Right lobe of liver (tissue), 6 donors: ENCODE data around the gene PFKM. TPM values are rescaled to one million over a fixed set of nuclear protein-coding genes. Genes with fewer than 3 reads are reported as not detected.

ENCODE experiments used
- ATAC-seq, 4 donors: fragments of 200-7000 bp; cut with Tn5 transposase; one replicate each; pipeline ENCODE4 v1.9.1; 2020; ENCODE audit warnings: mild to moderate bottlenecking in 4 of 4, moderate library complexity in 4 of 4
- DNase-seq, 3 donors: peaks; one replicate each; pipeline ENCODE4 v3.0.0-alpha.2; 2020
- H3K27ac ChIP-seq, 3 donors: fragments of 200-600 bp; one replicate each; pipeline ENCODE4 v1.8.0; 2022
- H3K27me3 ChIP-seq, 2 donors: fragments of 200-600 bp; one replicate each; pipeline ENCODE4 v1.8.0; 2022
- H3K36me3 ChIP-seq, 4 donors: fragments of 200-600 bp; sonication (generic) in 1 of 4; one replicate each; pipeline versions ENCODE4 v1.5.1 to v1.8.0; 2017 to 2022; ENCODE audit warnings: control low read depth in 1 of 4
- H3K4me1 ChIP-seq, 4 donors: fragments of 200-600 bp; sonication (generic) in 1 of 4; one replicate each; pipeline versions ENCODE4 v1.5.1 to v1.8.0; 2017 to 2022; ENCODE audit warnings: control low read depth in 1 of 4
- H3K4me3 ChIP-seq, 3 donors: fragments of 200-600 bp; one replicate each; pipeline ENCODE4 v1.8.0; 2022
- H3K9me3 ChIP-seq, 4 donors: fragments of 200-600 bp; sonication (generic) in 1 of 4; one replicate each; pipeline versions ENCODE4 v1.5.1 to v1.8.0; 2017 to 2022; ENCODE audit warnings: control low read depth in 1 of 4
- POLR2A ChIP-seq: fragments of 450-650 bp; IDR thresholded peaks from one replicate; pipeline ENCODE4 v1.6.1; 2017; ENCODE audit warnings: antibody characterized with exemption, mild to moderate bottlenecking
- WGBS: methylation state at CpG from one replicate; pipeline ENCODE4 v1.1.6; 2018; ENCODE audit warnings: low coverage, low lambda C conversion rate; ENCODE audit not compliant: insufficient coverage; ENCODE audit errors: missing lambda C conversion rate; 5-methylcytosine and 5-hydroxymethylcytosine counted together
- intact Hi-C, 2 donors: fragments of 100-400 bp; cut with DNase I; formaldehyde crosslinking; loops; one replicate each; pipeline versions ENCODE4 v1.11.2 to v1.14.1; 2022
- total RNA-seq, 6 experiments: library from RNA; depleted of rRNA in 2 of 6; stranded (reverse); fragments of >200 nt in 2 of 6; fragmentation: NEBNext Ultra II Directional in 3 of 6; extraction: Animal tissue kit (Norgen Biotek cat#: 25700) in 3 of 6; gene quantifications; one replicate each; pipeline versions ENCODE4 v1.1.0 to v1.2.4, GENCODE V29; 2016 to 2023
- TF ChIP-seq, protein P1 (sequence below), 4 donors: fragments of 200-600 bp in 3 of 4; fragments of 450-650 bp in 1 of 4; IDR thresholded peaks; one replicate each; pipeline versions ENCODE4 v1.5.1 to v1.8.0; 2016 to 2022; ENCODE audit warnings: antibody characterized with exemption in 4 of 4, mild to moderate bottlenecking in 2 of 4
- donor health status: DM: no; HTN: yes; CAD: no.
- donor health status: DM: no; HTN: no; CAD: no.
- donor health status: DM: no; HTN: no; CAD: no.
- donor health status: DM: no; HTN: yes; CAD: no.
- donor health status: DM: no; HTN: yes; CAD: no.

PFKM gene
- total RNA-seq, 6 experiments from 2014 or later = 4.6 to 8.9 (median 7.8) TPM

DNA sequence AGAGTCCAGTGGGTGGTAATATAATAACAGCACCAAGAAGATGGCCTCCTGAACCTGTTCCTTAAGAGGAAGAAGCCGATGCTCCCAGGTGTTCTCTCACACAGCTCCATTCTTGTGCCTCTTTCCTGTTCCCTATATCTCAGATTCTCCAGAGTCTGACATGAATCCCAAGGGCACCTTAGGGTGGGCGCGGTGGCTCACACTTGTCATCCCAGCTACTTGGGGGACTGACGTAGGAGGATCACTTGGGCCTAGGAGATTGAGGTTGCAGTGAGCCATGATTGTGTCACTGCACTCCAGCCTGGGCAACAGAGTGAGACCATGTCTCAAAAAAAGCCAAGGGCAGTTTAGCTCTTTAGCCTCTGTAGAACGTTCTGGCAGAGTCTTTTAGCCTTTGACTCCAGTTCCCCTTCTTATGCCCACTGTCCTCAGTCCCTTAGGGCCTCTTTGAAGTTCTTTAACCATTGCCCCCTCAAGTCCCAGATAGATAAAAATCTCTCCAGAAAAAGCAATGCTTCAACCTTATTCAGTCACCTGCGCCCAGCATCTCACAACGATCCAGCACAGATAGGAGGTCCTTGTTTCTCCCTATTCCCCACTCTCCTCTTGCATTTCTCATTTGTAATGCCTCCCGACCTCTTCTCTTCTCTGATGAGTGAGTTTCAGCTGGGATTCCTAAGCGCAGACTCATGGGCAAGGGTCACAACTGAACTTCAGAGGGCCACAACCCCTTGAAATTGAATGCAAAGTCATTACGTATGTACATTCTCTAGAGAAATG lies 68.9 kb downstream of the PFKM start:
- H3K4me3 ChIP-seq = no peak overlapping the region
- DNase-seq = no peak
- TF ChIP-seq, protein P1, sequence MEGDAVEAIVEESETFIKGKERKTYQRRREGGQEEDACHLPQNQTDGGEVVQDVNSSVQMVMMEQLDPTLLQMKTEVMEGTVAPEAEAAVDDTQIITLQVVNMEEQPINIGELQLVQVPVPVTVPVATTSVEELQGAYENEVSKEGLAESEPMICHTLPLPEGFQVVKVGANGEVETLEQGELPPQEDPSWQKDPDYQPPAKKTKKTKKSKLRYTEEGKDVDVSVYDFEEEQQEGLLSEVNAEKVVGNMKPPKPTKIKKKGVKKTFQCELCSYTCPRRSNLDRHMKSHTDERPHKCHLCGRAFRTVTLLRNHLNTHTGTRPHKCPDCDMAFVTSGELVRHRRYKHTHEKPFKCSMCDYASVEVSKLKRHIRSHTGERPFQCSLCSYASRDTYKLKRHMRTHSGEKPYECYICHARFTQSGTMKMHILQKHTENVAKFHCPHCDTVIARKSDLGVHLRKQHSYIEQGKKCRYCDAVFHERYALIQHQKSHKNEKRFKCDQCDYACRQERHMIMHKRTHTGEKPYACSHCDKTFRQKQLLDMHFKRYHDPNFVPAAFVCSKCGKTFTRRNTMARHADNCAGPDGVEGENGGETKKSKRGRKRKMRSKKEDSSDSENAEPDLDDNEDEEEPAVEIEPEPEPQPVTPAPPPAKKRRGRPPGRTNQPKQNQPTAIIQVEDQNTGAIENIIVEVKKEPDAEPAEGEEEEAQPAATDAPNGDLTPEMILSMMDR (IDR thresholded peaks at IDR 0.05) = no peak
- no peak for TF ChIP-seq POLR2A
- ATAC-seq = no peak
- H3K9me3 ChIP-seq = no peaks in the 10 kb centered on the region
- no peak overlapping the region for H3K27ac ChIP-seq
- H3K4me1 ChIP-seq = peaks cover 0 to 5% (median 0%) of the 10 kb centered on the region in 4 donors
- 70% methylated on average over 10 of the region's 10 CpGs for WGBS
- H3K27me3 ChIP-seq = peaks cover 0 to 12% of the 10 kb centered on the region in 2 donors
- intact Hi-C loops = no loop called here
- H3K36me3 ChIP-seq = no peaks in the 10 kb centered on the region

DNA sequence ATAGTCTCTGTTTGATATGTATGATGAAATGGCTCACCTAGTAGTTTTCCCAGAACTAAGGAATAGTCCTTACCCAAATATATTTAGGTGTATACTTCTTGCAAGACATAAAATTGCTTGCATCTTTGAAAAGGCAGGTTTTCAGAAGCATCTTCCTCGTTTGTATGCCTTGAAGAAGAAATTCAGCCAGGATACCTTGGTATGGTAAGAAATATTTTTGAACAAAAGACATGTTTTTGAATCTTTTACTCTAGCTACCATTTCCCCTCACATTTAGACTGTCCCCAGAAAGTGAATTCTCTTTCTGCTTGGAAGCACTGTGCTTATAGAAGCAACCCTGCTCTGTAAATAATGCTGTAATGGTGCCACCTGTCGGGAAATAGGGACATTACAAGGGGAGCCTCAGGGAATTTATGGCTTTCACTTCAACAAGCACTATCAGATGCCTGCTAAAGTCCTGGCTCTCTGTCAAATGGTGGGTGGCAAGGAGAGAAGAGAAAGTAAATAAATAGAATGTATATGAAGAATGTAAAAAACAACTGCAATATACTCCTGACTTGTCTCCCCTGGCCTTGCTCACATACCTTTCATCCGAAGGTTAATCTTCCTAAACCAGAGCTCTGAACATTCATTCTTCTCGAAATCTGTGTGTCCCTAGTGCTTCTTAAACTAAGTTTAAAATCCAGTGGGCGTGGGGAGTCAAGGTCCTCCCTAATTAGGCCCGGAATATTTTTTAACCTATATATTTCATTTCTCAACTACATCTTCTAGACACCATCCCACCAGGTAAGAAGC lies 70.4 kb downstream of the PFKM start:
- Histone ChIP-seq H3K27ac (no peak overlapping the region), H3K36me3 (no peaks in the 10 kb centered on the region), H3K4me3 (no peak overlapping the region), H3K9me3 (no peaks in the 10 kb centered on the region), H3K27me3 (peaks cover 0 to under 1% of the 10 kb centered on the region in 2 donors), H3K4me1 (no peaks in the 10 kb centered on the region)
- intact Hi-C loops = no loop called here
- WGBS = 38% methylated on average over 6 of the region's 6 CpGs
- TF ChIP-seq, protein P1 (IDR thresholded peaks at IDR 0.05) = peak; percentile 70 to 89 (median 88)
- no peak for TF ChIP-seq POLR2A
- DNase-seq (peak in 1 of 3 donors; percentile 55), ATAC-seq (peak; percentile 87 to 92 (median 90))

DNA sequence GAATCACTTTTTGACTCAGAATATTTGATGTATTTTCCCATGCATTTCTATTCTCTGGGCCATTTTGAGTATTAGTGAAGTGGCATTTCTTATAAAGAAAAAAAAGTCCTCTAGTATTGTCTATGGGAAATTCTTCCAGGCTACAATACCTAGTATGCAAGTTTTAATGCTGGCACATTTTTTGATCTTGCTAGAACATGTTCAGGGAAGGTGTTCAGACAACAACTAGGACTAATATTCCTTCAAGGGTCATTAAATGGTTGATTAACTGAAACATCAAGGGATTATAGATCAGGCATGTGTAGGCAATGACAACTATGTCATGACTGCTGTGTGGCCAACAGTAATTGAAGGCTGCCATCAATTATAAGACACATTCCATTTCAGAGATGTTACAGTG lies 71.9 kb downstream of the PFKM start:
- no peak overlapping the region for H3K4me3 ChIP-seq
- DNase-seq (no peak), ATAC-seq (no peak)
- no peaks in the 10 kb centered on the region for H3K9me3 ChIP-seq
- TF ChIP-seq POLR2A = no peak
- TF ChIP-seq, protein P1 (IDR thresholded peaks at IDR 0.05) = no peak
- H3K4me1 ChIP-seq = no peaks in the 10 kb centered on the region
- no peaks in the 10 kb centered on the region for H3K27me3 ChIP-seq
- H3K36me3 ChIP-seq = no peaks in the 10 kb centered on the region
- intact Hi-C loops = no loop called here
- no peak overlapping the region for H3K27ac ChIP-seq

DNA sequence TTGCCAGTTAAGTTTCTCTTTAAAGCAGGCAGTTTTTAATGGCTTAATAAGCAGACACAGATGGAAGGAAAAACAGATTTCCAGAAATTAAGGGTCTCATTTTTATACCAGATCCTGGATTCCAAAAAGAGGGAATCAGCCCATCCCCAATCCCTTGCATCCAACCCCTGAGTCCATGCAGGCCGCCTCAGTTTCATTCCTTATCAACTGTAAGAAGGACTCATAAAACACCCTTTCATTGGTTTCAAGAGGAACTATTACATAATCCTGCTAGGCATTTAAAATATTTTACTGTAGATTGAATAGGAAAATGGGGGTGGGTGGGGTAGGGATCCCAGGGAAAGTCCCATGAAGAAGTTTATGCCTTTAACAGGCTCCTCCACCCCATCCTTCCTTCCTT lies 73.7 kb downstream of the PFKM start:
- intact Hi-C loops = no loop called here
- no peak for DNase-seq
- Histone ChIP-seq H3K27me3 (no peaks in the 10 kb centered on the region), H3K27ac (no peak overlapping the region), H3K36me3 (no peaks in the 10 kb centered on the region), H3K4me1 (peaks cover 0 to 6% (median 2%) of the 10 kb centered on the region in 4 donors), H3K4me3 (no peak overlapping the region), H3K9me3 (no peaks in the 10 kb centered on the region)
- WGBS = 77% methylated on average over 1 of the region's 1 CpG
- TF ChIP-seq, protein P1 (IDR thresholded peaks at IDR 0.05) = no peak
- TF ChIP-seq POLR2A = no peak
- ATAC-seq = no peak
